Body of pancreas (tissue), 4 donors: ENCODE results near the gene CLMN. TPM values are rescaled to one million over a fixed set of nuclear protein-coding genes. Genes with fewer than 3 reads are reported as not detected.

Source experiments
- ATAC-seq: fragments of 150-250 bp; one replicate; pipeline ENCODE4 v1.9.1; 2016
- DNase-seq, 4 donors: peaks; one replicate each; pipeline ENCODE4 v3.0.0-alpha.2; 2019
- H3K27ac ChIP-seq, 4 donors: fragments of 200-600 bp; sonication (generic); 1 replicate in 3 of 4; 2 replicates in 1 of 4; pipeline versions ENCODE4 v1.5.1 to v1.6.1; 2016 to 2019; ENCODE audit warnings: mild to moderate bottlenecking in 1 of 4, mixed read lengths in 1 of 4, moderate library complexity in 1 of 4
- H3K27me3 ChIP-seq, 2 donors: fragments of 200-600 bp; sonication (generic); one replicate each; pipeline ENCODE4 v1.6.0; 2016; ENCODE audit warnings: mild to moderate bottlenecking in 1 of 2
- H3K36me3 ChIP-seq, 2 donors: fragments of 200-600 bp; sonication (generic); replicated peaks in 1 of 2; 2 replicates each; pipeline ENCODE4 v1.5.1; 2016; ENCODE audit warnings: low read depth in 2 of 2; ENCODE audit not compliant: insufficient read depth in 1 of 2
- H3K4me1 ChIP-seq: fragments of 200-600 bp; sonication (generic); one replicate; pipeline ENCODE4 v1.6.0; 2016
- H3K4me3 ChIP-seq, 2 donors: fragments of 200-600 bp; sonication (generic); 1 replicate in 1 of 2; 2 replicates in 1 of 2; pipeline ENCODE4 v1.5.1; 2016 to 2019
- H3K9me3 ChIP-seq, 3 donors: fragments of 200-600 bp; sonication (generic); 1 replicate in 2 of 3; 2 replicates in 1 of 3; pipeline ENCODE4 v1.5.1; 2016
- CTCF ChIP-seq, 7 experiments: fragments of 450-650 bp in 4 of 7; fragments of 200-600 bp in 3 of 7; sonication (generic) in 3 of 7; IDR thresholded peaks; one replicate each; pipeline ENCODE4 v1.5.1; 2016 to 2019; ENCODE audit warnings: antibody characterized with exemption in 7 of 7
- POLR2A ChIP-seq, 3 donors: fragments of 450-650 bp; IDR thresholded peaks; one replicate each; pipeline ENCODE4 v1.6.1; 2016; ENCODE audit warnings: antibody characterized with exemption in 3 of 3, mild to moderate bottlenecking in 2 of 3
- WGBS, 2 donors: methylation state at CpG; one replicate each; pipeline ENCODE4 v1.1.5; 2017; 5-methylcytosine and 5-hydroxymethylcytosine counted together
- intact Hi-C: fragments of 100-400 bp; cut with DNase I; formaldehyde crosslinking; loops from one replicate; pipeline ENCODE4 v1.15.1; 2023
- total RNA-seq, 2 donors: library from RNA; depleted of rRNA; stranded (reverse); fragments of >200 nt; gene quantifications; one replicate each; pipeline ENCODE4 v1.1.0, GENCODE V29; 2016

CLMN gene
- total RNA-seq, 2 donors from 2014 or later: 53.7 to 54.7 TPM

GRCh38 chr14:95227279-95227860, 92.3 kb downstream of the CLMN start:
- peak in 2 of 3 donors; percentile 29 to 42 for TF ChIP-seq POLR2A (IDR thresholded peaks at IDR 0.05)
- no peak for TF ChIP-seq CTCF (IDR thresholded peaks at IDR 0.05)
- H3K4me3 ChIP-seq: no peak overlapping the region
- H3K9me3 ChIP-seq: no peaks in the 10 kb centered on the region
- H3K4me1 ChIP-seq: peaks cover 76% of the 10 kb centered on the region
- peak overlapping the region; percentile 81 to 88 (median 84) for H3K27ac ChIP-seq
- WGBS, 2 donors: 16 to 25% methylated on average over 14 to 19 of the region's 19 CpGs
- H3K36me3 ChIP-seq: no peaks in the 10 kb centered on the region
- no peaks in the 10 kb centered on the region for H3K27me3 ChIP-seq
- intact Hi-C loops: no loop called here
- DNase-seq (peak; percentile 69 to 83 (median 78)), ATAC-seq (peak; percentile 55)

DNA sequence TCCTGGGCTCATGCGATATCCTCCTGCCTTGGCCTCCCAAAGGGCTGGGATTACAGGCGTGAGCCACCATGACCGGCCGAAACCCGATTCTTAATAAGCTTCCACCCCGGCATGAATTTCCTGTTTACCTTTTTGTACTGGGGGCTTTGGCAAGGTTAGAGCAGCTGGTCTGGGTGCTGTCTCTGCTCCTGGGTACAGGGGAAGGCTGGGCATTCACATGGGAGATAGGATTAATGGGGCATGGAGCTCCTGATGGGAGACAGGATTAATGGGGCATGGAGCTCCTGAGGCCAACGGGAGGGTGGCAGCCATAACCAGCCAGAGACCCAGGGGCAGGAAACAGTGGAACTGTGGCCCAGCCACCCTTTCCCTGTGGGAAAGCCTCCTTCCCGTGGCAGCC, 92.9 kb downstream of the CLMN start:
- Histone ChIP-seq H3K4me1 (peaks cover 76% of the 10 kb centered on the region), H3K27me3 (no peaks in the 10 kb centered on the region), H3K27ac (peak overlapping the region; percentile 81 to 88 (median 84)), H3K36me3 (no peaks in the 10 kb centered on the region), H3K9me3 (no peaks in the 10 kb centered on the region), H3K4me3 (no peak overlapping the region)
- WGBS, 2 donors: 72 to 76% methylated on average over 8 of the region's 8 CpGs
- TF ChIP-seq POLR2A (IDR thresholded peaks at IDR 0.05) (no peak), CTCF (IDR thresholded peaks at IDR 0.05) (no peak)
- DNase-seq (no peak), ATAC-seq (no peak)
- intact Hi-C loops: no loop called here

DNA sequence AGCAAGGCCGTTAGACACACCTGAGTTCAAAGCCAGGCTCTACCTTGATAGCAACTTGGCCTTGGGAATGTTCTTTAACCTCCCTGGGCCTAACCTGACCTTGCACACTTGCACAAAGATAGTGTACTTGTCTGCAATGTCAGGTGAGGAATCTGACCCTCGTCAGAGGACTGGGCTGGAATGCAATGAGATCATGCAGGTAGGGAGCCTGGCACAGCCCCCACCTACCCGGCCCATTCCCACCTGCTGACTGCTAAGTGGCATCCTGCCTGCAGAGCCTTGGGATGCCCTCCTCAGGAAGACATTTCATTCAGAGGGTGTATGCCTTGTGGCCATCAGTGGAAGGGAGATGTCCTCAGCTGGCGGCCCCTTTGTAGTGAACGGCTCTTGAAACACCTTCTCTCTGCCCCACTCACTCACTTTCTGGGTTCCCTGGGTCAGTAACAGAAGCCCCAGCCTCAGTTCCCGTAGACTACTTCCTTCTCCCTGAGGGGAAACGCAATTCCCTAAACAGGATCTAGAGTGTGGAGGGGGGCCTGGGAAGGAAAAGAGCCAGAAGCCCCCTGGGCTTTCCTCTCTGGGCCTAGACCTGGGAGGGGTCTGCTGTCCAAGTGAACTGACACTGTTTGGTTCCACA, 94.3 kb downstream of the CLMN start:
- Histone ChIP-seq H3K4me3 (no peak overlapping the region), H3K27me3 (no peaks in the 10 kb centered on the region), H3K27ac (peak overlapping the region; percentile 20 to 88 (median 82)), H3K4me1 (peaks cover 73% of the 10 kb centered on the region), H3K9me3 (no peaks in the 10 kb centered on the region), H3K36me3 (no peaks in the 10 kb centered on the region)
- 27 to 74% methylated on average over 2 to 7 of the region's 7 CpGs for WGBS, 2 donors
- ATAC-seq (peak; percentile 73), DNase-seq (peak; percentile 65 to 79 (median 76))
- intact Hi-C loops: no loop called here
- TF ChIP-seq POLR2A (IDR thresholded peaks at IDR 0.05): peak in 1 of 3 donors; percentile 14
- no peak for TF ChIP-seq CTCF (IDR thresholded peaks at IDR 0.05)

- Histone ChIP-seq H3K4me3 (no peak overlapping the region), H3K4me1 (peaks cover 66% of the 10 kb centered on the region), H3K36me3 (no peaks in the 10 kb centered on the region), H3K27me3 (no peaks in the 10 kb centered on the region), H3K9me3 (no peaks in the 10 kb centered on the region), H3K27ac (peak overlapping the region; percentile 54 to 71 (median 62))
- intact Hi-C loops: no loop called here
- 50 to 64% methylated on average over 3 of the region's 3 CpGs for WGBS, 2 donors
- DNase-seq: peak in 1 of 4 donors; percentile 12
- no peak for ATAC-seq
- TF ChIP-seq POLR2A (IDR thresholded peaks at IDR 0.05) (no peak), CTCF (IDR thresholded peaks at IDR 0.05) (no peak)
Measured at GRCh38 chr14:95222870-95223398, 96.8 kb downstream of the CLMN start.
